ENCODE data around the gene RBBP8NL.

DNA sequence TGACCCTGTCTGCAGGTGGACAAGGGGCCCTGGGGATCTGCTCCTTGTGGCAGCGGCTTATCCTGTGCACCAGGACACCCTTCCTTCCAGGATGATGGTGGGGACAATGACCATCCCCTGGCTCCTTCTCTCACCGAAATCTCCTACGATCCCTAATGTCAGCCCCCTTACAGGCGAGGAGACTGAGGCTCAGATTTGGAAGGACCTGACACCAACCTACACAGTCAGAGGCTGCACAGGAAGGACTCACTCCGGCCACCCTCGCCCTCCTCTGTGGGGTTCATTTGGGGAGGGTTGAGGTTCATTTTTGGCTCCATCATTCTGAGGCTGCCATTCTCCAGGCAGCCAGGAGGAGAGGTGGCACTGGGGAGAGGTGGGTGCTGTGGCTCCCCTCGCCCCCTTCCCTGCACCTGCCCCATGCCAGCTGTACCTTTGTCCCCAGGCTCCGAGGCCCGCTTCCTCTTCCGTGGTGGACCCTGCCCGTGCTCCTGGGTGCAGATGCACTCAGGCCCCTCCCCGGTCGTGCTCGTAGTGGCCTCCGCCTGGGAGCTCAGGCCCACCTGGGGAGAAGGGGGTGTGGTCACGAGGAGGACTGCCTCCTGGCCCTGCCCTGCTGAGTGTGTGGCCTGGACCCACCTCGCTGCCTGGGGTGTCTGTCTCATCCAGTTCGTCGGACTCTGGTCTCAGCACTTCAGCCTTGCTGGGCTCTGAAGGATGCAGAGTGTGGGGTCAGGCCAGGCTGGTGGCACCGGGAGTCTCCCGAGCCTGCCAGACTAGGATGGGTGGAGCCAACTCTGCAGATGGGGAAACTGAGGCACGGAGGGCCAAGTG, 14.9 kb downstream of the RBBP8NL start:
- TF ChIP-seq CTCF (conservative IDR thresholded peaks at IDR 0.05; ENCODE audit: low read depth, low read length) (no peak), EZH2 (IDR thresholded peaks at IDR 0.05; ENCODE audit: borderline replicate concordance, low read depth, low read length, poor library complexity, severe bottlenecking) (no peak)
